Hepatocyte (in vitro differentiated cells): ENCODE results near the gene IRF2. TPM values are rescaled to one million over a fixed set of nuclear protein-coding genes. Genes with fewer than 3 reads are reported as not detected.

Experiments
- DNase-seq: peaks from one replicate; pipeline ENCODE4 v3.0.0-alpha.2; 2016; ENCODE audit warnings: low spot score
- H2AFZ ChIP-seq: fragments of 200-600 bp; sonication (generic); 2 replicates; pipeline ENCODE4 v1.6.0; 2016; ENCODE audit warnings: antibody characterized with exemption, mild to moderate bottlenecking
- H3K27ac ChIP-seq: fragments of 200-600 bp; sonication (generic); 2 replicates; pipeline ENCODE4 v1.5.1; 2016; ENCODE audit warnings: mild to moderate bottlenecking
- H3K27me3 ChIP-seq: fragments of 200-600 bp; sonication (generic); 2 replicates; pipeline ENCODE4 v1.6.1; 2016
- H3K36me3 ChIP-seq: fragments of 200-600 bp; sonication (generic); replicated peaks from 2 replicates; pipeline ENCODE4 v1.5.1; 2016; ENCODE audit warnings: low read depth; ENCODE audit not compliant: insufficient read depth
- H3K4me1 ChIP-seq: fragments of 200-600 bp; sonication (generic); 2 replicates; pipeline ENCODE4 v1.5.1; 2016; ENCODE audit warnings: mild to moderate bottlenecking, moderate library complexity; ENCODE audit not compliant: insufficient read depth
- H3K4me2 ChIP-seq: fragments of 200-600 bp; sonication (generic); 2 replicates; pipeline ENCODE4 v1.6.0; 2016
- H3K4me3 ChIP-seq: fragments of 200-600 bp; sonication (generic); 2 replicates; pipeline ENCODE4 v1.5.1; 2016; ENCODE audit warnings: mild to moderate bottlenecking
- H3K79me2 ChIP-seq: fragments of 200-600 bp; sonication (generic); 2 replicates; pipeline ENCODE4 v1.6.0; 2017; ENCODE audit warnings: mild to moderate bottlenecking
- H3K9me2 ChIP-seq: fragments of 200-600 bp; sonication (generic); replicated peaks from 2 replicates; pipeline ENCODE4 v1.6.0; 2017; ENCODE audit warnings: mild to moderate bottlenecking; ENCODE audit not compliant: insufficient read depth
- H3K9me3 ChIP-seq: fragments of 200-600 bp; sonication (generic); 2 replicates; pipeline ENCODE4 v1.5.1; 2016; ENCODE audit warnings: low read depth, mild to moderate bottlenecking
- H4K20me1 ChIP-seq: fragments of 200-600 bp; sonication (generic); 2 replicates; pipeline ENCODE4 v1.6.0; 2016; ENCODE audit warnings: mild to moderate bottlenecking; ENCODE audit not compliant: insufficient read depth, poor library complexity, severe bottlenecking
- EZH2 ChIP-seq: fragments of 200-600 bp; sonication (generic); IDR thresholded peaks from 2 replicates; pipeline ENCODE4 v1.6.1; 2016; ENCODE audit warnings: antibody characterized with exemption, mild to moderate bottlenecking, borderline replicate concordance
- EZH2phosphoT487 ChIP-seq: fragments of 200-600 bp; sonication (generic); IDR thresholded peaks from one replicate; pipeline ENCODE4 v1.6.1; 2018; ENCODE audit warnings: antibody characterized with exemption, mild to moderate bottlenecking, low read depth, moderate library complexity; ENCODE audit not compliant: unreplicated experiment, severe bottlenecking
- WGBS: methylation state at CpG from one replicate; pipeline ENCODE4 v1.1.6; 2016; ENCODE audit warnings: low lambda C conversion rate; ENCODE audit errors: missing lambda C conversion rate; 5-methylcytosine and 5-hydroxymethylcytosine counted together
- polyA plus RNA-seq: library from polyadenylated mRNA; unstranded; fragments of >200 nt; fragmentation: Nextera tagmentation; extraction: Ambion mirVana; gene quantifications from 2 replicates; pipeline ENCODE4 v1.2.1, GENCODE V29; 2016
- total RNA-seq: library from RNA; depleted of rRNA; stranded (reverse); fragments of >200 nt; gene quantifications from 2 replicates; pipeline ENCODE4 v1.2.3, GENCODE V29; 2014
- TF ChIP-seq, protein P1 (sequence below): fragments of 200-600 bp; sonication (generic); IDR thresholded peaks from 2 replicates; pipeline ENCODE4 v1.5.1; 2016; ENCODE audit warnings: antibody characterized with exemption, mild to moderate bottlenecking; ENCODE audit not compliant: poor library complexity

Gene IRF2
- total and polyA plus RNA-seq, 2 experiments from 2014 or later: 17.7 to 41.1 TPM

DNA sequence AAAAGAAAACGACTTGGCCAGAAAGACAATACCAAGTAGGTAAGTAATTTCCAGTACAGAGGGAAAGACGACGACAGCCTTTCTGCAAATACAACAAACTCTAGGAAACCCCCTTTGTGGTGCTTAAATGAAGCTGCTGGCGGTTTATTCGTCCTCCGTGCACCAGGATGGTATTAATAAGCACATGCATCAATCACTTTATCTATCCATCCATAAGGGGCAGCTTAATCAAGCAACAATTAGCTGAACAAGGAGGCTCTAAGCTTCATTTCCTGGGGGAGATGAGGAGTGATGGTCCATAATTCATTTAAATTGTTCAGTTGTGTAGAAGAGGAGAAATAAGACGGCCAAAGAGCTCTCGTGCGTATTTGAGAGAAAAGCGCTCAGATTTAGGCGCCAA is 26.2 kb downstream of the IRF2 start:
- no peaks in the 10 kb centered on the region for H3K36me3 ChIP-seq
- H3K27me3 ChIP-seq: no peaks in the 10 kb centered on the region
- TF ChIP-seq EZH2 (no peak), EZH2phosphoT487 (no peak)
- TF ChIP-seq, protein P1, sequence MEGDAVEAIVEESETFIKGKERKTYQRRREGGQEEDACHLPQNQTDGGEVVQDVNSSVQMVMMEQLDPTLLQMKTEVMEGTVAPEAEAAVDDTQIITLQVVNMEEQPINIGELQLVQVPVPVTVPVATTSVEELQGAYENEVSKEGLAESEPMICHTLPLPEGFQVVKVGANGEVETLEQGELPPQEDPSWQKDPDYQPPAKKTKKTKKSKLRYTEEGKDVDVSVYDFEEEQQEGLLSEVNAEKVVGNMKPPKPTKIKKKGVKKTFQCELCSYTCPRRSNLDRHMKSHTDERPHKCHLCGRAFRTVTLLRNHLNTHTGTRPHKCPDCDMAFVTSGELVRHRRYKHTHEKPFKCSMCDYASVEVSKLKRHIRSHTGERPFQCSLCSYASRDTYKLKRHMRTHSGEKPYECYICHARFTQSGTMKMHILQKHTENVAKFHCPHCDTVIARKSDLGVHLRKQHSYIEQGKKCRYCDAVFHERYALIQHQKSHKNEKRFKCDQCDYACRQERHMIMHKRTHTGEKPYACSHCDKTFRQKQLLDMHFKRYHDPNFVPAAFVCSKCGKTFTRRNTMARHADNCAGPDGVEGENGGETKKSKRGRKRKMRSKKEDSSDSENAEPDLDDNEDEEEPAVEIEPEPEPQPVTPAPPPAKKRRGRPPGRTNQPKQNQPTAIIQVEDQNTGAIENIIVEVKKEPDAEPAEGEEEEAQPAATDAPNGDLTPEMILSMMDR: no peak
- no peak overlapping the region for H2AFZ ChIP-seq
- no peaks in the 10 kb centered on the region for H3K9me2 ChIP-seq
- H3K9me3 ChIP-seq: no peaks in the 10 kb centered on the region
- 83% methylated on average over 11 of the region's 11 CpGs for WGBS
- peaks cover 48% of the 10 kb centered on the region for H4K20me1 ChIP-seq
- DNase-seq: no peak
- H3K4me3 ChIP-seq: no peak overlapping the region
- peaks cover 4% of the 10 kb centered on the region for H3K4me1 ChIP-seq
- H3K4me2 ChIP-seq: no peak overlapping the region
- H3K79me2 ChIP-seq: peaks cover 99% of the 10 kb centered on the region
- H3K27ac ChIP-seq: no peak overlapping the region

DNA sequence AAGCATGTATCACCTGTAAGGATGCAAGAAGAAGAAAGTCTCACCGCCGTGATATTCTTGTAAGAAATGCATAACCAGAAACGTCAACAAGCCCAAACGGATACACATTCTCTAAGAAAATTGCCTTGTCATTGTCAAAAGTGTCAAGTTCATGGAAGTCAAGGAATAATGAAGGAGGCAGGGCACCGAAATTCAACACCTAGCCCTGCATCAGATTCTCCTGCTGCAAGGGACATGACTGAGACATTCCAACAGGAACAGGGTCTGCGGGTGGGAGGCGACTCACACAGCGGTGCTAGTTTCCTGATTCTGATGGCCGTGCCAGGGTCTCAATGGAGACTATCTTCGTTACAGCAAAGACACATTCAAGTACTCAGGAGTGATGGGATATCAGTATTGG is 26.7 kb downstream of the IRF2 start:
- H3K4me2 ChIP-seq: no peak overlapping the region
- peaks cover 44% of the 10 kb centered on the region for H4K20me1 ChIP-seq
- no peak overlapping the region for H3K27ac ChIP-seq
- H3K4me3 ChIP-seq: no peak overlapping the region
- DNase-seq: no peak
- H3K9me3 ChIP-seq: no peaks in the 10 kb centered on the region
- no peak overlapping the region for H2AFZ ChIP-seq
- no peaks in the 10 kb centered on the region for H3K27me3 ChIP-seq
- peaks cover 99% of the 10 kb centered on the region for H3K79me2 ChIP-seq
- no peaks in the 10 kb centered on the region for H3K36me3 ChIP-seq
- 78% methylated on average over 10 of the region's 10 CpGs for WGBS
- H3K4me1 ChIP-seq: no peaks in the 10 kb centered on the region
- H3K9me2 ChIP-seq: no peaks in the 10 kb centered on the region
- TF ChIP-seq EZH2 (no peak), EZH2phosphoT487 (no peak)
- TF ChIP-seq, protein P1: no peak

DNA sequence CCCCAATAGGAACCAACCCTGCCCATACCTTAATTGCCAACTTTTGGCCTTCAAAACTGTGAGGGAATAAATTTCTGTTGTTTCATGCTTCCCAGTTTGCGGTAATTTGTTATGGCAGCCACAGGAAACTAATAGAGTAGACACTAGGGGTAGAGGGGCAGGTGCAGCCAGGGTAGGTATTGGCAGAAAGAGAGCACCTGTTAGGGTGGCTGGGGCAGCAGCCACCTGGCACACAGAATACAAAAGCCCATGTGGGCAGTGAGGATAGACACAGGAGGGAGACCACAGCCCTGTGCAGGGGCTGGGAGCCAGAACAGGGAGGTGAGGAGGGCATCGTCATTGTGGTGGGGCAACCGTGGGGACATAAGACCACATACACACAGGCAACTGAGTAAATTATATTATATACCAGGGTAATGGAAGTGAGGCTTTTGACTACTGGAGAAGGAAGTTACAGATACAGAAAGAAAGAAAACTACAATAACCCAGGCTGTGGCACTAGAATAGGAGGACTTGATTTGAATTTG is 28.2 kb downstream of the IRF2 start:
- no peaks in the 10 kb centered on the region for H3K36me3 ChIP-seq
- peaks cover 38% of the 10 kb centered on the region for H4K20me1 ChIP-seq

More for the DNA sequence above, 28.2 kb downstream of the IRF2 start:
- H3K4me3 ChIP-seq: no peak overlapping the region
- no peak for TF ChIP-seq EZH2
- TF ChIP-seq EZH2phosphoT487: no peak
- TF ChIP-seq, protein P1: no peak
- H3K27me3 ChIP-seq: no peaks in the 10 kb centered on the region
- WGBS: 95% methylated on average over 3 of the region's 3 CpGs
- peaks cover 100% of the 10 kb centered on the region for H3K79me2 ChIP-seq
- no peak overlapping the region for H3K27ac ChIP-seq
- no peak for DNase-seq
- no peak overlapping the region for H2AFZ ChIP-seq
- peaks cover 9% of the 10 kb centered on the region for H3K4me1 ChIP-seq
- no peak overlapping the region for H3K4me2 ChIP-seq
- H3K9me3 ChIP-seq: no peaks in the 10 kb centered on the region
- no peaks in the 10 kb centered on the region for H3K9me2 ChIP-seq
